Measurements from ENCODE around the gene C5orf24.
A peak's percentile ranks its signal among the peaks of the same experiment; 100 is the strongest.

DNA sequence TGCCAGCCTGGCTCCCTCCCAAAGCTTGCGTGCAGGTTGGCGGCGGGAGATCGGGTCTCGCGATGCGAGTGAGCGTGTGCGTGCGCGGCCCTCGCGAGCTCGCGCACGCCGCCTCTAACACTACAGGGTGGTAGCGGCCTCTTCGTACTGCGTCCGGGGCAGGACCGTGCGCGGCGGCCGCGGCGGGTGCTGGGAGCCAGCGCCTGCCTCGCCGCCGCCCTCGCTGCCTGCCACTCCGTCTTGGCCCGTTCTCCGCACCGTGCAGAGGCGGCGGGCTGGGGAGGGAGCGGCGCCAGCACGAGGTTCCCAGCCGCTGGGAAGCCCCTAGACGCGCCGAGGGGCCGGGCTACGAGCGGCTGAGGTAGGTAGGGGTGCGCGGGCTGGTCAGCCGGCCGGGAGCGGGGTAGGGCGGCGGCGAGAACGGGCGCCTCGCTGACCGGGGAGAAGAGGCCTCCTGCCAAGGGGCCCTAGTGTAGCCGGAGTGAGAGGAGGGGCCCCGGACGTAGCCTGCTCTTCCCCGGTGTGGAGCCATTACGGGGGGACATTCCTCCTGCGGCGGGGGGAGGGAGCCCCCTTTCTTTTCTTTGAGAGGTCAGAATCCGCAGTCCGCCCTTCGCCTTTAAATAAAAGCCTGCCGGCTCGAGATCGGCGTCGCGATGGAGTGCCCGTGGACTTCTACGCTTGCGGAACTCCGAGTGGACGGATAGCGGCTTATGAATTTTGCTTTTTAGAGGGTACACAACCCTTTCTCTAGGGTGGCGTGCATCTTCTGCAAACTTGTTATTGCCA lies at the start of gene C5orf24:
- TF ChIP-seq RBAK (tag by site-specific recombination; IDR thresholded peaks at IDR 0.05) = no peak
- TF ChIP-seq, protein P1, sequence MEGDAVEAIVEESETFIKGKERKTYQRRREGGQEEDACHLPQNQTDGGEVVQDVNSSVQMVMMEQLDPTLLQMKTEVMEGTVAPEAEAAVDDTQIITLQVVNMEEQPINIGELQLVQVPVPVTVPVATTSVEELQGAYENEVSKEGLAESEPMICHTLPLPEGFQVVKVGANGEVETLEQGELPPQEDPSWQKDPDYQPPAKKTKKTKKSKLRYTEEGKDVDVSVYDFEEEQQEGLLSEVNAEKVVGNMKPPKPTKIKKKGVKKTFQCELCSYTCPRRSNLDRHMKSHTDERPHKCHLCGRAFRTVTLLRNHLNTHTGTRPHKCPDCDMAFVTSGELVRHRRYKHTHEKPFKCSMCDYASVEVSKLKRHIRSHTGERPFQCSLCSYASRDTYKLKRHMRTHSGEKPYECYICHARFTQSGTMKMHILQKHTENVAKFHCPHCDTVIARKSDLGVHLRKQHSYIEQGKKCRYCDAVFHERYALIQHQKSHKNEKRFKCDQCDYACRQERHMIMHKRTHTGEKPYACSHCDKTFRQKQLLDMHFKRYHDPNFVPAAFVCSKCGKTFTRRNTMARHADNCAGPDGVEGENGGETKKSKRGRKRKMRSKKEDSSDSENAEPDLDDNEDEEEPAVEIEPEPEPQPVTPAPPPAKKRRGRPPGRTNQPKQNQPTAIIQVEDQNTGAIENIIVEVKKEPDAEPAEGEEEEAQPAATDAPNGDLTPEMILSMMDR (tag by site-specific recombination; IDR thresholded peaks at IDR 0.05) = 0 out of 2 replicates have a peak, but pooled peaks have one; percentile 10
- no peak for TF ChIP-seq ZNF274 (IDR thresholded peaks at IDR 0.05; ENCODE audit: low read length)
- no peak for TF ChIP-seq ZNF274 (tag by site-specific recombination; IDR thresholded peaks at IDR 0.05; ENCODE audit: borderline replicate concordance)
- TF ChIP-seq TCF7L2 (IDR thresholded peaks at IDR 0.05; ENCODE audit: borderline replicate concordance, low read depth, low read length) = no peak
- TF ChIP-seq OSR2 (tag by site-specific recombination; IDR thresholded peaks at IDR 0.05) = no peak
